SK-N-SH treated with all-trans-retinoic acid at 6 μM for 48 hours (cell line): ENCODE data around the gene CLDN3.

Experiments used
- BACH2 ChIP-seq: fragments of 250-450 bp; sonication (Bioruptor Pico); IDR thresholded peaks from 2 replicates; pipeline ENCODE4 v1.9.0; 2021; ENCODE audit warnings: mild to moderate bottlenecking, borderline replicate concordance
- GLIS3 ChIP-seq: fragments of 250-450 bp; sonication (Bioruptor Pico); IDR thresholded peaks from 2 replicates; pipeline ENCODE4 v1.5.0; 2020; ENCODE audit warnings: mild to moderate bottlenecking, moderate library complexity
- OSR1 ChIP-seq: fragments of 250-450 bp; sonication (Bioruptor Pico); IDR thresholded peaks from 2 replicates; pipeline ENCODE4 v1.8.0; 2022; ENCODE audit warnings: moderate library complexity, mild to moderate bottlenecking, inconsistent platforms
- PATZ1 ChIP-seq: fragments of 250-450 bp; sonication (Bioruptor Pico); IDR thresholded peaks from 2 replicates; pipeline ENCODE4 v1.8.0; 2020; ENCODE audit warnings: mild to moderate bottlenecking, moderate library complexity, borderline replicate concordance
- PPARA ChIP-seq: fragments of 250-450 bp; sonication (Bioruptor Pico); IDR thresholded peaks from 2 replicates; pipeline ENCODE4 v1.5.0; 2020; ENCODE audit warnings: mild to moderate bottlenecking, borderline replicate concordance
- RARB ChIP-seq: fragments of 250-450 bp; sonication (Bioruptor Pico); IDR thresholded peaks from 2 replicates; pipeline ENCODE4 v1.8.0; 2021; ENCODE audit warnings: mild to moderate bottlenecking, moderate library complexity
- SNAI2 ChIP-seq: fragments of 250-450 bp; sonication (Bioruptor Pico); IDR thresholded peaks from 2 replicates; pipeline ENCODE4 v1.5.0; 2020; ENCODE audit warnings: mild to moderate bottlenecking, moderate library complexity
- TSHZ2 ChIP-seq: fragments of 250-450 bp; sonication (Bioruptor Pico); IDR thresholded peaks from 2 replicates; pipeline ENCODE4 v1.5.0; 2020; ENCODE audit warnings: mild to moderate bottlenecking, moderate library complexity
- ZFP3 ChIP-seq: fragments of 250-450 bp; sonication (Bioruptor Pico); IDR thresholded peaks from 2 replicates; pipeline ENCODE4 v1.5.0; 2020; ENCODE audit warnings: mild to moderate bottlenecking, moderate library complexity
- ZNF70 ChIP-seq: fragments of 450-650 bp; formaldehyde crosslinking; IDR thresholded peaks from 2 replicates; pipeline ENCODE4 v1.5.0; 2020; ENCODE audit warnings: mild to moderate bottlenecking, moderate library complexity
- ZNF8 ChIP-seq: fragments of 450-650 bp; formaldehyde crosslinking; IDR thresholded peaks from 2 replicates; pipeline ENCODE4 v1.5.0; 2020; ENCODE audit warnings: mild to moderate bottlenecking, moderate library complexity

GRCh38 chr7:73728551-73728950 lies 41.5 kb downstream of the CLDN3 start:
- TF ChIP-seq PATZ1 (no peak), ZNF70 (CRISPR knock-in tag) (no peak), RARB (CRISPR knock-in tag) (no peak), GLIS3 (CRISPR knock-in tag) (no peak), OSR1 (CRISPR knock-in tag) (no peak), ZNF8 (CRISPR knock-in tag) (no peak), PPARA (CRISPR knock-in tag) (no peak), TSHZ2 (CRISPR knock-in tag) (no peak), BACH2 (CRISPR knock-in tag) (no peak), SNAI2 (CRISPR knock-in tag) (no peak), ZFP3 (no peak)
